ENCODE measurements around the gene PPP1R9A. TPM values are rescaled to one million over a fixed set of nuclear protein-coding genes. Genes with fewer than 3 reads are reported as not detected.

The PPP1R9A gene
- total and polyA plus RNA-seq, 2 donors = 1.4 to 2.2 TPM

DNA sequence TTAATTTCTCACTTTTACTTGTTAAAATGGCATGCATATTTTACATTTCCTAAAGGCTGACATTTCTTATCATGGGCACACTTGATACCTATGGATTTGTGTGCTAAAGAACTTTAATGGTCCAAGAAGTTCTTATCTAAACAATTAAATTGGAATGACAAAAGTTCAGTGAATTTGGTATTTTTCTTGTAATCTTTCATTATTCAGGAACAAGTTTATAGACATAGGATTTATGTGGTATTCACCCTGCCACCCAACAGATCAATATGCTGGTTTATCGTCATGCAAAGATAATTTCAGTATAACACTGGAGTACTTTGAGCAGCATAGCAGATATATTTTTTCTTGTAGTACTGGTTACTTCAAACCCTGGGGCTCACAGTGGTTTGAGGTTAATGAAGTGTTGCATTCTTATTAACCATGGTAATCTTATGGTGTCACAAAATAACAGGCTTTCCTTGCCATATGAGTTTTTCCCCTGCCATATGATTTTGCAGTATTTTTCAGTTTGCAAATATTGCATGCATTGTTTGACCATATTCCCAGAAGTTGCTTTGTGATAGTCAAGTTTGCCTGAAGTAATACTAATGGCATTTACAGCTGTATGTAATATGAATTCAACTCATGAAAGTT, 148.8 kb downstream of the PPP1R9A start:
- WGBS = 99% methylated on average over 1 of the region's 1 CpG
- Histone ChIP-seq H3K4me1 (ENCODE audit: control insufficient read depth in 2 of 2, insufficient read depth in 2 of 2, low read length in 2 of 2) (no peaks in the 10 kb centered on the region), H3K4me3 (ENCODE audit: low read length in 2 of 2) (no peak overlapping the region), H3K36me3 (ENCODE audit: control insufficient read depth in 2 of 2, insufficient read depth in 2 of 2, low read length in 1 of 2) (no peaks in the 10 kb centered on the region), H3K9me3 (ENCODE audit: control insufficient read depth in 2 of 2, insufficient read depth in 1 of 2, low read length in 1 of 2) (no peaks in the 10 kb centered on the region), H3K27me3 (ENCODE audit: control insufficient read depth in 2 of 2, insufficient read depth in 1 of 2, low read length in 1 of 2) (no peaks in the 10 kb centered on the region), H3K27ac (ENCODE audit: low read depth in 1 of 2, low read length in 1 of 2) (no peak overlapping the region)
- DNase-seq (ENCODE audit: low read depth in 6 of 9, low spot score in 9 of 9) = no peak

DNA sequence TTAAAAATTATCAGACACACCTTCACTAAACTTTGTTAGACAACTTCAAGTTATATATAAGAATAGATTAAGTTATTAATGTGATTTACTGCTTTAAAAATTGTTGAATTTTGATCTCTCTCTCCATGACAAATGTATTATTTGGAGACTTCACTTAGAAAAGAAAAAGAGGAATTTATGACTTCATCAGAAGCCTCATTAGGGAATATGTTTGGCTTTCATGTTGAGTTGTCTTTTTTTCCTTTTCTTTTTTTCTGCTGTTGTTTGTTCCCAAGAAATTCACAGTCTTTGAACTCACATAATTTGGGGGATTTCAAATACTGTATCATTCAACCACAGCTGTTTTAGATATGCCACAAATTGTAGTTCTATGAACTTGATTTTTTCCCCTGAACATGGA, 149.5 kb downstream of the PPP1R9A start:
- DNase-seq (ENCODE audit: low read depth in 6 of 9, low spot score in 9 of 9) = no peak

DNA sequence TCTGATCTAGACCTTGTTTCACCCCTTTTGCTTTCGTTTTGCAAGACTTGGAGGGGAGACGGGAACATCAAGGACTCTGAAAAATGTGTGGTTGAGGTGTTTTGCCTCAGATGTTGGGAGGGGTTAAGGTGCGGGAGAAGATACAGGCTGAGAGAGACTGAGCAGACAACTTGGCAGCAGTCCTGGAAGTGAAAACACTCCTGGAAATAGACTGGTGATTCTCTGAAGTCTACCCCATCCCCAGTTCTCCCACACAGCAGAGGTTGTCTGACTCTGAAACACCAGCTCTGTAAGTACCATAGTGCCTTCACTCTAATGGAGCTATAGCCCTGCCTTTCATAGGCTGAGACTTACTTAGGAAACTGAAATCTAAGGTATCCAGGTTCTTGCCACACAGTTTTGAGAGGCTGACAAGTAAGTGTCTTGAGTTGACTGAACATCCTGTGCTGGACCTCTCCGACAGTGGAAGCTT, 152.5 kb downstream of the PPP1R9A start:
- Histone ChIP-seq H3K4me1 (ENCODE audit: control insufficient read depth in 2 of 2, insufficient read depth in 2 of 2, low read length in 2 of 2) (no peaks in the 10 kb centered on the region), H3K27me3 (ENCODE audit: control insufficient read depth in 2 of 2, insufficient read depth in 1 of 2, low read length in 1 of 2) (no peaks in the 10 kb centered on the region), H3K9me3 (ENCODE audit: control insufficient read depth in 2 of 2, insufficient read depth in 1 of 2, low read length in 1 of 2) (no peaks in the 10 kb centered on the region), H3K27ac (ENCODE audit: low read depth in 1 of 2, low read length in 1 of 2) (no peak overlapping the region), H3K36me3 (ENCODE audit: control insufficient read depth in 2 of 2, insufficient read depth in 2 of 2, low read length in 1 of 2) (no peaks in the 10 kb centered on the region), H3K4me3 (ENCODE audit: low read length in 2 of 2) (no peak overlapping the region)
- WGBS = 90% methylated on average over 4 of the region's 4 CpGs
- no peak for DNase-seq (ENCODE audit: low read depth in 6 of 9, low spot score in 9 of 9)

More for the DNA sequence above, 149.5 kb downstream of the PPP1R9A start:
- Histone ChIP-seq H3K36me3 (ENCODE audit: control insufficient read depth in 2 of 2, insufficient read depth in 2 of 2, low read length in 1 of 2) (no peaks in the 10 kb centered on the region), H3K27ac (ENCODE audit: low read depth in 1 of 2, low read length in 1 of 2) (no peak overlapping the region), H3K4me1 (ENCODE audit: control insufficient read depth in 2 of 2, insufficient read depth in 2 of 2, low read length in 2 of 2) (no peaks in the 10 kb centered on the region), H3K4me3 (ENCODE audit: low read length in 2 of 2) (no peak overlapping the region), H3K9me3 (ENCODE audit: control insufficient read depth in 2 of 2, insufficient read depth in 1 of 2, low read length in 1 of 2) (no peaks in the 10 kb centered on the region), H3K27me3 (ENCODE audit: control insufficient read depth in 2 of 2, insufficient read depth in 1 of 2, low read length in 1 of 2) (no peaks in the 10 kb centered on the region)

DNA sequence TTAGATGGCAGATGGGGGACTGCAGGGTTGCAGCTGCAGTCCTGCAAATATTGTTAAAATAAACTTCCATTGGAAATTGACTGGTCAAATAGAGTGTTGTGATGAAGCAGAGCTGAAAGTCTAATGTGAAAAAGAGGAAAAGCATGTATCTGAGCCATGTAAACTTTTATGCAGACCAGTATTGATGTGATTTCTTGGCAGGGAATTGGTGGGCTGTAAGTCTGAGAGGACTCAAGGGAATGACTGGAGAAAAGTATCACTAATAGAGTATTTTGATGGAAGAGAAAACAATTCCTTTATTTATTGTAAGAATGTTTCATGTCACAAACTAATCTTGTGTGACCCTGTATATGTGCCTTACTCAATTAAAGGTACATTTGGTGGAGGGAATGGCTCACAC, 155.5 kb downstream of the PPP1R9A start:
- H3K9me3 ChIP-seq (ENCODE audit: control insufficient read depth in 2 of 2, insufficient read depth in 1 of 2, low read length in 1 of 2) = no peaks in the 10 kb centered on the region
- no peaks in the 10 kb centered on the region for H3K4me1 ChIP-seq (ENCODE audit: control insufficient read depth in 2 of 2, insufficient read depth in 2 of 2, low read length in 2 of 2)
- no peak for DNase-seq (ENCODE audit: low read depth in 6 of 9, low spot score in 9 of 9)
- no peaks in the 10 kb centered on the region for H3K36me3 ChIP-seq (ENCODE audit: control insufficient read depth in 2 of 2, insufficient read depth in 2 of 2, low read length in 1 of 2)
- no peaks in the 10 kb centered on the region for H3K27me3 ChIP-seq (ENCODE audit: control insufficient read depth in 2 of 2, insufficient read depth in 1 of 2, low read length in 1 of 2)
- no peak overlapping the region for H3K27ac ChIP-seq (ENCODE audit: low read depth in 1 of 2, low read length in 1 of 2)
- no peak overlapping the region for H3K4me3 ChIP-seq (ENCODE audit: low read length in 2 of 2)

DNA sequence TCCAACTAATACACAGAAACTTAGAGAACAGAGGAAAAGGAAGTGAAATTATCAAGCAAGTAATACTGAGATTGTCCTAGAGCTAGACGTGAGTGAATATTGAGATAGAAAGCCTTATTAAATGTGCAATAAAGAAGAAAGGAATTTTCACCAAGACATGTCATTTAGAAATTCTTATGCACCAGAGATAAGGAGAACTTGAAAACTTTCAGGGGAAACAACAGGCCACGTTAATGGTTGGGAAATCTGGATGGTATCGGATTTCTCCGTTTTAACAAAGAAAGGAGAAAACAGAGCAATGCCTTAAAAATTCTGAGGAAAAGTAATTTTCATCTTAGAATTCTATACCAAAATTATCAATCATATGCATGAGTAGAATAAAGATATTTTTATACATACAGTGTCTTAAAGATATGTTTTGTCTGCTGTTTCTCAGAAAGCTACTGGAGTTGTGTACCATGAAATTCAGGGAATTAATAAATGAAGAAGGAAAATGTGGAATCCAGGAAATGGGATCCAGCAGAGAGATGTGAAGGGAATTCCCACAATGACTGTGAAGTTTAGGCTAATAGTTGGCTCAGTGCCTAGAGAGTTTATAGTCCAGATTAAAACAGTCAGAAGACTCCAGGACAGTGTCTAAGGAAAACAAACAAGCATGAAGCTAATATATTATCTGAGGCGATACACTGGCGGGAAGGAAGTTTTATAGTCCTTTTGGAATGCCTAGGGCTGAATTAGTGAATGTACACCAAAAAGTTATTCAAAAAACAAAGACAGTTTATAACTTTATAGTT, 159.5 kb downstream of the PPP1R9A start:
- Histone ChIP-seq H3K27ac (ENCODE audit: low read depth in 1 of 2, low read length in 1 of 2) (no peak overlapping the region), H3K27me3 (ENCODE audit: control insufficient read depth in 2 of 2, insufficient read depth in 1 of 2, low read length in 1 of 2) (no peaks in the 10 kb centered on the region), H3K4me3 (ENCODE audit: low read length in 2 of 2) (no peak overlapping the region), H3K4me1 (ENCODE audit: control insufficient read depth in 2 of 2, insufficient read depth in 2 of 2, low read length in 2 of 2) (no peaks in the 10 kb centered on the region), H3K36me3 (ENCODE audit: control insufficient read depth in 2 of 2, insufficient read depth in 2 of 2, low read length in 1 of 2) (no peaks in the 10 kb centered on the region), H3K9me3 (ENCODE audit: control insufficient read depth in 2 of 2, insufficient read depth in 1 of 2, low read length in 1 of 2) (no peaks in the 10 kb centered on the region)
- DNase-seq (ENCODE audit: low read depth in 6 of 9, low spot score in 9 of 9) = no peak
- WGBS = 93% methylated on average over 6 of the region's 6 CpGs

DNA sequence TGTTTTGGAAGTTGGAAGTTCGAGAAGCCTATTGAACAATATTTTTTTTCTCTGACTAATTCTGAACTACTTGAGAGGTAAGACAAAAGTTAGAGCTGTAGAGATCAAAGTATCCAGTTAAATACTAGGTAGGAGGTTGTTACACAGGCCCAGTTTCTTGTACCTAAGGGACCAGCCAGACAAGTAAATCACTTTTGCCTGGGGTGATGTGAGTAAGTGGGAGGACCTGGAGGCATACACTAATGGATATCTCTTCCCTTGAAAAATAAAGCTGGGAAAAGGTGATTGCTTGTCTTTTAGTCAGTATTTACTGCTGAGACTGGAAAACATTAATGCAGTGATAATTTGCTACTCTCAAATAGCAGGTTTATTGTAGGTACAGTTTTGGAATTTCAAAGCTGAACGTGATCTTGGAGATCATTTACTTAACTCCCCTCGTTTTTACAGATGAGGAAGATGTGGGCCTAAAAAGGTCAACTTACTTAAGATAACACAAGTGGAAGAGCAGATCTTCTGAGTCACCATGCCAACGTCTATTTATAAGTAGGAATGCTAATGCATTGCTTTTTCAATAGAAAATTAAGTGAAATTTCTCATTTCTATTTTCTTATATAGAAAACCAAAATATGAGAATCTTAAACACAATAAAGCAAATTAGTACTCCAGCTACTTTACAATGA, 181.3 kb downstream of the PPP1R9A start:
- DNase-seq (ENCODE audit: low read depth in 6 of 9, low spot score in 9 of 9) = no peak
- Histone ChIP-seq H3K36me3 (ENCODE audit: control insufficient read depth in 2 of 2, insufficient read depth in 2 of 2, low read length in 1 of 2) (no peaks in the 10 kb centered on the region), H3K4me3 (ENCODE audit: low read length in 2 of 2) (no peak overlapping the region), H3K27ac (ENCODE audit: low read depth in 1 of 2, low read length in 1 of 2) (no peak overlapping the region), H3K9me3 (ENCODE audit: control insufficient read depth in 2 of 2, insufficient read depth in 1 of 2, low read length in 1 of 2) (no peaks in the 10 kb centered on the region), H3K27me3 (ENCODE audit: control insufficient read depth in 2 of 2, insufficient read depth in 1 of 2, low read length in 1 of 2) (no peaks in the 10 kb centered on the region), H3K4me1 (ENCODE audit: control insufficient read depth in 2 of 2, insufficient read depth in 2 of 2, low read length in 2 of 2) (no peaks in the 10 kb centered on the region)
- WGBS = 92% methylated on average over 4 of the region's 4 CpGs

DNA sequence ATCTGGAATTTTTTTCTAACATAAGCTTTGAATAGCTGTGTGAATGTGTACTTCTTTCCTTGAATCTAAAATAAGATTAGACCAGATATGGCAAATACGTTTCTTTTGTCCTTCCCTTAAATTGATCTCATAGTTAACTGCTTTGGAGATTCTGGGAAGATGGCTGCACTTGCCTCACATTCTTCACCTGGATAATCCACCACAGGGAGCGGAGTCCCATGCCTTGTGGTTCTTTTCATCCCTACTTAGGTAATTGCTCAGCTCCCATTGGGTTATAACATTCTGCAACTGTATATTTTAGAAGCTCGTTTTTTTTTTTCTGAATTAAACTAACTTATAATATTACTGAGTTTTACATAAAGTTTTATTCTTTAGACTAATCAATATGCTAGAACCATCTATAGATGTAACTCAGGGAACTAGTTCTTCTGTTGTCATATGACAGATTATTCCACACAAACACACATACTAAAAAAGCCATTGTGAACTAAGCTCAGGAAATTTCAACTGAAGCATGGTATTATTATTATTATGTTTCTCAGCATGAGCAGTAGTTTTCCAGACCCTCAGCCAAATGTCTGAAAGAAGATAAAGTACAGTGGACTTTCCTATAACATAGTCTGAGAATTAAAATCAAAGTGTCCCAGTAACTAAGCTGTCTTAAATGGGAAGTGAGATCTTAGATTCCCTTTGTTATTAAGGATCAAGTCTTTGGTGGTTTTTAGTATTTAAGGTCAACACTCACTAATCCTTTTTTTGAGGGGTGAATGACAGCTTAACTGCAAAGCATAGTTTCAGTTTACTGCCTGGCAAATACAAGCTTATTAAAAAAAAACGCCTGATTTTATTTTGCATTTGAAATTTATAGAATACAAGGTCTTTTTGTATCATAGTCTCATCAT, 182.3 kb downstream of the PPP1R9A start:
- WGBS = 93% methylated on average over 4 of the region's 4 CpGs
- Histone ChIP-seq H3K27me3 (ENCODE audit: control insufficient read depth in 2 of 2, insufficient read depth in 1 of 2, low read length in 1 of 2) (no peaks in the 10 kb centered on the region), H3K27ac (ENCODE audit: low read depth in 1 of 2, low read length in 1 of 2) (no peak overlapping the region), H3K4me3 (ENCODE audit: low read length in 2 of 2) (no peak overlapping the region), H3K9me3 (ENCODE audit: control insufficient read depth in 2 of 2, insufficient read depth in 1 of 2, low read length in 1 of 2) (no peaks in the 10 kb centered on the region), H3K4me1 (ENCODE audit: control insufficient read depth in 2 of 2, insufficient read depth in 2 of 2, low read length in 2 of 2) (no peaks in the 10 kb centered on the region), H3K36me3 (ENCODE audit: control insufficient read depth in 2 of 2, insufficient read depth in 2 of 2, low read length in 1 of 2) (no peaks in the 10 kb centered on the region)
- DNase-seq (ENCODE audit: low read depth in 6 of 9, low spot score in 9 of 9) = no peak

DNA sequence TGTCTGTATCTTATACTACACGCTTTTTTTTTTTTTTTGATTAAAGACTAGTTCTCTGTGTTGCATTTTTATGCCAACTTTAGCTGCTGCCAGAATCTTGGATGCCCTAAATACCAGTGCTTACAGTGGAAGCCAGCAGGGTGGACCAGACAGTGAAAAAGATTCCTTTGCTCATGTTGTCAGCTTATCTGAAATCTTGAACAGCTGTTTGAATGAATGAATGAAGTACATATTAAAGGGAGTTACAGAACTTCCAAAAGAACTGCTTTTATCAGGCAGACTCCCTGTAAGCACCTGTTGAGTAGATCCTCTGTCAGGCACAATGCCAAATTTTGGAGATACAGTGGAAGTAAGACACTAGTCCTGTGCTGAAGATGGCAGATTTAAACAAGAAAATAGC, 184.9 kb downstream of the PPP1R9A start:
- Histone ChIP-seq H3K27me3 (ENCODE audit: control insufficient read depth in 2 of 2, insufficient read depth in 1 of 2, low read length in 1 of 2) (no peaks in the 10 kb centered on the region), H3K27ac (ENCODE audit: low read depth in 1 of 2, low read length in 1 of 2) (no peak overlapping the region), H3K36me3 (ENCODE audit: control insufficient read depth in 2 of 2, insufficient read depth in 2 of 2, low read length in 1 of 2) (no peaks in the 10 kb centered on the region), H3K4me3 (ENCODE audit: low read length in 2 of 2) (no peak overlapping the region), H3K9me3 (ENCODE audit: control insufficient read depth in 2 of 2, insufficient read depth in 1 of 2, low read length in 1 of 2) (no peaks in the 10 kb centered on the region), H3K4me1 (ENCODE audit: control insufficient read depth in 2 of 2, insufficient read depth in 2 of 2, low read length in 2 of 2) (no peaks in the 10 kb centered on the region)
- whole genome bisulfite sequencing = 90% methylated on average over 1 of the region's 1 CpG
- no peak for DNase-seq (ENCODE audit: low read depth in 6 of 9, low spot score in 9 of 9)

All from thymus (tissue), 11 donors.